GM19468 (cell line): Measurements from ENCODE around the gene SOX10.
"Not testable (repeated sequence)": the region's sequence is repeated elsewhere in the genome, so short reads cannot be mapped to it uniquely, and the experiment has no call there.

ENCODE experiments used
- ATAC-seq: cut with Tn5 transposase; IDR thresholded peaks from one replicate; pipeline ENCODE4 v1.9.1; 2021; ENCODE audit warnings: mild to moderate bottlenecking, moderate library complexity, moderate number of reproducible peaks; ENCODE audit not compliant: unreplicated experiment; ENCODE audit errors: extremely low read depth

The SOX10 gene

GRCh38 chr22:37967637-37968451 is 16.5 kb downstream of the SOX10 start:
- no peak for ATAC-seq

GRCh38 chr22:37967147-37967546 is 17.2 kb downstream of the SOX10 start:
- no peak for ATAC-seq

GRCh38 chr22:37965940-37966664 is 18.3 kb downstream of the SOX10 start:
- ATAC-seq: no peak

GRCh38 chr22:37961062-37961461 is 23.3 kb downstream of the SOX10 start:
- no peak for ATAC-seq

GRCh38 chr22:37959231-37959825 is 25.0 kb downstream of the SOX10 start:
- no peak for ATAC-seq

GRCh38 chr22:37957232-37957631 is 27.1 kb downstream of the SOX10 start:
- ATAC-seq: no peak

- not testable (repeated sequence) for ATAC-seq
These were observed 28.4 kb downstream of the SOX10 start for GRCh38 chr22:37955825-37956397.

GRCh38 chr22:37954686-37955085 is 29.7 kb downstream of the SOX10 start:
- no peak for ATAC-seq

- ATAC-seq: peak; percentile 68
These were observed 30.7 kb downstream of the SOX10 start, which contains the start of the genes C22orf23 and POLR2F for GRCh38 chr22:37953437-37954179. TSS of gene C22orf23 (minus strand) at chr22:37953601. CDS start at chr22:37953149, 452 bp downstream. TSS of gene POLR2F (plus strand) at chr22:37953699. CDS start at chr22:37953788, 89 bp downstream.

- ATAC-seq: no peak
These were observed 31.3 kb downstream of the SOX10 start for GRCh38 chr22:37953062-37953436.

GRCh38 chr22:37952629-37953028 is 31.7 kb downstream of the SOX10 start:
- ATAC-seq: not testable (repeated sequence)

- no peak for ATAC-seq
These were observed 33.0 kb downstream of the SOX10 start for GRCh38 chr22:37951305-37951704.

- not testable (repeated sequence) for ATAC-seq
These were observed 37.1 kb downstream of the SOX10 start for GRCh38 chr22:37947142-37947795.

GRCh38 chr22:37944423-37944822 is 39.9 kb downstream of the SOX10 start:
- not testable (repeated sequence) for ATAC-seq

GRCh38 chr22:37943825-37944198 is 40.5 kb downstream of the SOX10 start:
- ATAC-seq: no peak

- no peak for ATAC-seq
These were observed 41.1 kb downstream of the SOX10 start for GRCh38 chr22:37943136-37943824.

- no peak for ATAC-seq
These were observed 42.2 kb downstream of the SOX10 start for GRCh38 chr22:37942133-37942532.

- ATAC-seq: no peak
These were observed 43.5 kb downstream of the SOX10 start for GRCh38 chr22:37940698-37941376.
